Choroid plexus epithelial cell (primary cell): Measurements from ENCODE around the gene CCN2.
A peak's percentile ranks its signal among the peaks of the same experiment; 100 is the strongest.

ENCODE experiments used
- DNase-seq: peaks from one replicate; pipeline ENCODE4 v3.0.0-alpha.2; 2010; ENCODE audit warnings: low read depth
- H3K4me3 ChIP-seq: 2 replicates; pipeline ENCODE4 v1.5.1; 2011; ENCODE audit warnings: low read depth, mild to moderate bottlenecking, control low read depth, low read length, moderate library complexity
- CTCF ChIP-seq: conservative IDR thresholded peaks from 2 replicates; pipeline ENCODE4 v1.5.1; 2011; ENCODE audit warnings: low read depth, mild to moderate bottlenecking, control low read depth, inconsistent platforms, low read length, moderate library complexity

The CCN2 gene

GRCh38 chr6:131979515-131980337 lies 28.6 kb upstream of the CCN2 start:
- no peak for TF ChIP-seq CTCF
- DNase-seq = peak; percentile 98
- H3K4me3 ChIP-seq = no peak overlapping the region

DNA sequence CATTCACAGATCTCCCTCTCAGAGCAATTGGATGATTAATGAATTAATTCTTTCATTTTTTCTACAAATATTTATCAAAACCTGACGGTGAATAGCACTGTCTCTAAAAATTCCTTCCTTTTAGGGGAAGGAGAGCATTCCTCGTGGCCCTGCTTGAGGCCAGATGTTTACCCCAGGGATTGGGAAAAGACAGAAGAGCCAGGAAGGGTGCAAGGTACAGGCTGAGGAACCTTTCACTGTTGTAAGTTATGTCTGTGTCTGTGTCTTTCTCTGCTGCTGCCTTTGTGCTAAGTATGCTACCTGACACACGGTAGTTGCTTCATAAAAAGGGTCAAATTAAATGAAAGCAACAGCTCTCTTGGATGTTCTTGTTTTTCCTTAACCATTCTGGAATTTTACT lies 27.4 kb upstream of the CCN2 start:
- no peak overlapping the region for H3K4me3 ChIP-seq
- no peak for DNase-seq
- TF ChIP-seq CTCF = no peak

DNA sequence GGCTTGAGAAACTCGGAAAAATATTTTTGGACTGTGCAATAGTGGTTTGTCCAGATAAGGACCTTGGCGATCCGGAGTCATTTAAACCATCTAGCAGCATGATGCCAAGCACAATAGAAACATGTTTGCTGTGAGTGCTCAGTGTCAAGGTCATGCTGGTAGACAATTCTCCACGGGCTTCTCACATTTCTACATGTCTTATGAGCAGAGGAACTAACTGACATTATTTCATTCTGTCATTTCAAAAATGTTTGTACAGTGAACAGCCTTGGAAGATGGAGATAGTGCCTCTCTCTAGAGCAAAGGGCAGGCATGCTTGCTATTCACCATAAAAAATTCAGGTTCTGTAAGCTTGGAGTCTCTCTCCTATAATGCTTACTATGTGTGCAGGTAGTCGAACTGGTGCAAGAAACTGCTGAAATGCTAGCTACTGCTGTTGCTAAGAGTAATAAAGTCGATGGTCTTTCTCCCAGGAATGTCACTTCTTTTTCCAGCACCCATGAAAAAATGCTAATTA lies 25.4 kb upstream of the CCN2 start:
- no peak overlapping the region for H3K4me3 ChIP-seq
- TF ChIP-seq CTCF = no peak
- DNase-seq = peak; percentile 97

DNA sequence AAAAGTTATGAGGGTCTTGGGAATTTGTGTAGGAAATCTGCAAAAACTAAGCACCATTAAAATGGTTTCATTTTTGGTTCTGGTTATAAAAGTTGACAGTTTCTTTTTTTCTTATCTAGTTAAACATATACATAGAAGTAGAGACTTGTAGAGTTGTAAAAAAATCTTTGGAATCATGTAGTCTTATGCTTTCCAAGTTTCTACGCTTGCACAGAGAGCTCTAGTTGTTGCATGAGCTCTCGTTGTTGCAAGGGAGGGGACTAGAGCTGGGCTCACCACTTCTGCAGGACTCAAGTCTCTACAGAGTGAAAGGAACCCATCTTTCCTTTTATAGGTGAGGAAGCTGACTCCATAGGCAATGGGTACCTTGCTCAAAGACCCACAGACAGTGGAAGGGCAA lies 21.6 kb upstream of the CCN2 start:
- no peak overlapping the region for H3K4me3 ChIP-seq
- no peak for DNase-seq
- TF ChIP-seq CTCF = no peak

DNA sequence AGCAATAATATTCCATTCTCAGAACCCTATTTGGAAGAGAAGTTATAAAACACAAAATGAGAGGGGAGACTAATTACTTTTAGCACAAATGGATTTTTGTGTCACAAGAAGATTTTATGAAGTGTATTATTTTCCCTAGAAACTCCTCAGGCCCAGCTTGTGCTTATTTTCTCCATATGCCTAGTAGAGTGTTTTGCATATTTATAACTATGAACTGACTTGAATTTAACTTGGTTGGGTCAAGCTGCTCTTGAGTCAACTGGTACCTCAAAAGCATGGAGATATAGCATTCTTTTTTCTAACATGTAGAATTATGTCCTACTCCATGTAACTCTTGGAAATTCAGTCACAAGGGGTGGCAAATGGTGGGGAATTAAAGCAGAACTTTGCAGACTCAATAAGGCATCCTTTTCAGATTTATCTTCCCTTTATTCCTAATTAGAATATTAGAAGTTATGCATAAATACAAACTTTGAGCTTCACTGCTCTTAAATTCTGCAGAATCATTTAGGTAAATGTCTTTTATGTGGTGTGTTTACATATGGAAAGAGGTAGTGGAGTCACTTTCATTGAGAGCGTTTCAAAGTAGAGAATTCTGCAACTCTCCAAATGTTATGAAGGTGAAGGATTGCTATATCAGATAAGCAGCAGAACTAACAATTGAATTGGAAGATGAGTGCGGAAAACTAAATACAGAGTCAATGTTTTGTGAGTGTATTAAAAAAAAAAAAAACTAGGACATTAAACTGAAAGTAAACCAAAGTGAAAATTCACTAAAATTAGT lies 19.1 kb upstream of the CCN2 start:
- no peak for TF ChIP-seq CTCF
- no peak for DNase-seq
- H3K4me3 ChIP-seq = no peak overlapping the region

GRCh38 chr6:131968656-131969055 lies 17.5 kb upstream of the CCN2 start:
- DNase-seq = no peak
- TF ChIP-seq CTCF = no peak
- no peak overlapping the region for H3K4me3 ChIP-seq
